H9 (cell line): ENCODE results near the gene DENND11. TPM values are rescaled to one million over a fixed set of nuclear protein-coding genes. Genes with fewer than 3 reads are reported as not detected.

Experiments used
- DNase-seq: peaks from one replicate; pipeline ENCODE4 v3.0.0-alpha.2; 2017
- H2AFZ ChIP-seq: one replicate; pipeline ENCODE4 v1.6.1; 2013; ENCODE audit warnings: mild to moderate bottlenecking, low read length, control low read depth, moderate library complexity
- H2AK5ac ChIP-seq: 2 replicates; pipeline ENCODE4 v1.6.1; 2013; ENCODE audit warnings: low read length, control low read depth, mixed read lengths; ENCODE audit not compliant: insufficient read length
- H2BK120ac ChIP-seq: one replicate; pipeline ENCODE4 v1.6.1; 2013; ENCODE audit warnings: low read depth, mild to moderate bottlenecking, low read length, control low read depth, inconsistent platforms; ENCODE audit not compliant: poor library complexity, severe bottlenecking
- H2BK12ac ChIP-seq: 2 replicates; pipeline ENCODE4 v1.6.1; 2013; ENCODE audit warnings: low read length, control low read depth, mixed read lengths, low read depth; ENCODE audit not compliant: insufficient read length
- H2BK15ac ChIP-seq: 2 replicates; pipeline ENCODE4 v1.6.1; 2013; ENCODE audit warnings: low read depth, low read length, control low read depth
- H2BK20ac ChIP-seq: one replicate; pipeline ENCODE4 v1.6.1; 2013; ENCODE audit warnings: low read depth, mild to moderate bottlenecking, low read length, control low read depth, inconsistent platforms; ENCODE audit not compliant: poor library complexity, severe bottlenecking
- H2BK5ac ChIP-seq: 2 replicates; pipeline ENCODE4 v1.6.1; 2013; ENCODE audit warnings: low read length, control low read depth, mixed read lengths; ENCODE audit not compliant: insufficient read length
- H3K14ac ChIP-seq: 2 replicates; pipeline ENCODE4 v1.6.1; 2013; ENCODE audit warnings: low read length, control low read depth; ENCODE audit not compliant: insufficient read depth
- H3K18ac ChIP-seq: 2 replicates; pipeline ENCODE4 v1.6.1; 2013; ENCODE audit warnings: low read depth, mild to moderate bottlenecking, mixed read lengths, low read length, control low read depth; ENCODE audit not compliant: insufficient read length
- H3K23ac ChIP-seq: 2 replicates; pipeline ENCODE4 v1.6.1; 2013; ENCODE audit warnings: low read length, control low read depth, mixed read lengths, low read depth; ENCODE audit not compliant: insufficient read length
- H3K23me2 ChIP-seq: 2 replicates; pipeline ENCODE4 v1.6.1; 2013; ENCODE audit warnings: low read depth, mild to moderate bottlenecking, mixed read lengths, low read length, control low read depth; ENCODE audit not compliant: insufficient read length, poor library complexity, severe bottlenecking
- H3K27ac ChIP-seq: 2 replicates; pipeline ENCODE4 v1.5.1; 2013; ENCODE audit warnings: low read length, control low read depth, mixed read lengths, low read depth; ENCODE audit not compliant: insufficient read length
- H3K27me3 ChIP-seq: 2 replicates; pipeline ENCODE4 v1.6.1; 2013; ENCODE audit warnings: low read length, control low read depth, inconsistent platforms; ENCODE audit not compliant: insufficient read depth
- H3K4ac ChIP-seq: 2 replicates; pipeline ENCODE4 v1.6.1; 2013; ENCODE audit warnings: low read depth, mild to moderate bottlenecking, control low read depth, inconsistent platforms, low read length, moderate library complexity
- H3K4me1 ChIP-seq: 2 replicates; pipeline ENCODE4 v1.6.1; 2013; ENCODE audit warnings: low read length, control low read depth, inconsistent platforms; ENCODE audit not compliant: insufficient read depth
- H3K4me2 ChIP-seq: 2 replicates; pipeline ENCODE4 v1.6.1; 2013; ENCODE audit warnings: low read length, control low read depth, mixed read lengths; ENCODE audit not compliant: insufficient read length, insufficient read depth
- H3K56ac ChIP-seq: 2 replicates; pipeline ENCODE4 v1.6.1; 2013; ENCODE audit warnings: low read depth, mild to moderate bottlenecking, mixed read lengths, low read length, control low read depth; ENCODE audit not compliant: insufficient read length
- H3K79me1 ChIP-seq: 2 replicates; pipeline ENCODE4 v1.6.1; 2013; ENCODE audit warnings: low read depth, mild to moderate bottlenecking, moderate library complexity, low read length, control low read depth, inconsistent platforms; ENCODE audit not compliant: insufficient read depth, poor library complexity, severe bottlenecking
- H3K79me2 ChIP-seq: 2 replicates; pipeline ENCODE4 v1.6.1; 2013; ENCODE audit warnings: low read length, control low read depth, inconsistent platforms; ENCODE audit not compliant: insufficient read depth
- H3K9ac ChIP-seq: 2 replicates; pipeline ENCODE4 v1.6.1; 2013; ENCODE audit warnings: low read length, control low read depth, mixed read lengths; ENCODE audit not compliant: insufficient read length; ENCODE audit errors: extremely low read depth
- H3K9me3 ChIP-seq: one replicate; pipeline ENCODE4 v1.6.1; 2013; ENCODE audit warnings: low read depth, low read length, inconsistent platforms; ENCODE audit not compliant: control insufficient read depth
- H3T11ph ChIP-seq: one replicate; pipeline ENCODE4 v1.6.1; 2013; ENCODE audit warnings: mild to moderate bottlenecking, low read length, control low read depth, inconsistent platforms
- H4K20me1 ChIP-seq: one replicate; pipeline ENCODE4 v1.6.1; 2013; ENCODE audit not compliant: control insufficient read depth, insufficient read length, insufficient read depth
- H4K5ac ChIP-seq: 2 replicates; pipeline ENCODE4 v1.6.1; 2013; ENCODE audit warnings: low read depth, mild to moderate bottlenecking, mixed read lengths, low read length, control low read depth; ENCODE audit not compliant: insufficient read length
- H4K8ac ChIP-seq: replicated peaks from 2 replicates; pipeline ENCODE4 v1.6.1; 2013; ENCODE audit warnings: low read length, control low read depth, mixed read lengths, low read depth; ENCODE audit not compliant: insufficient read length
- H4K91ac ChIP-seq: 2 replicates; pipeline ENCODE4 v1.6.1; 2013; ENCODE audit warnings: low read depth, mild to moderate bottlenecking, moderate library complexity, mixed read lengths, low read length, control low read depth; ENCODE audit not compliant: insufficient read length
- H3K27ac Mint-ChIP-seq, 3 experiments: 2 replicates in 2 of 3; 3 replicates in 1 of 3; pipeline ENCODE4 v1.8.0; 2020 to 2021; ENCODE audit warnings: mixed read lengths in 3 of 3, mild to moderate bottlenecking in 1 of 3, moderate library complexity in 1 of 3
- H3K27me3 Mint-ChIP-seq: 2 replicates; pipeline ENCODE4 v1.8.0; 2021; ENCODE audit warnings: low read depth, mild to moderate bottlenecking, moderate library complexity, mixed read lengths
- H3K36me3 Mint-ChIP-seq, 3 experiments: 2 replicates in 2 of 3; 3 replicates in 1 of 3; pipeline ENCODE4 v1.8.0; 2020 to 2021; ENCODE audit warnings: low read depth in 3 of 3, mixed read lengths in 3 of 3; ENCODE audit not compliant: insufficient read depth in 1 of 3
- H3K4me1 Mint-ChIP-seq, 2 experiments: 2 replicates each; pipeline ENCODE4 v1.8.0; 2020; ENCODE audit warnings: mixed read lengths in 2 of 2
- H3K4me3 Mint-ChIP-seq, 2 experiments: 2 replicates in 1 of 2; 3 replicates in 1 of 2; pipeline ENCODE4 v1.8.0; 2020 to 2021; ENCODE audit warnings: mild to moderate bottlenecking in 2 of 2, mixed read lengths in 2 of 2, moderate library complexity in 1 of 2
- H3K9me3 Mint-ChIP-seq, 2 experiments: 2 replicates in 1 of 2; 3 replicates in 1 of 2; pipeline ENCODE4 v1.8.0; 2020; ENCODE audit warnings: mild to moderate bottlenecking in 2 of 2, mixed read lengths in 2 of 2, moderate library complexity in 1 of 2
- WGBS: extraction: QIAGEN DNeasy Blood & Tissue Kit; methylation state at CpG from one replicate; pipeline ENCODE4 v1.1.7; 2013; ENCODE audit warnings: missing lambda C conversion rate, low lambda C conversion rate, mixed read lengths; ENCODE audit not compliant: insufficient read length; ENCODE audit errors: extremely low coverage; 5-methylcytosine and 5-hydroxymethylcytosine counted together
- total RNA-seq: library from RNA; stranded (reverse); gene quantifications from 2 replicates; pipeline ENCODE4 v1.2.1, GENCODE V29; 2021
- TF ChIP-seq, protein P1 (sequence below): fragments of 200-600 bp; sonication (generic); conservative IDR thresholded peaks from 3 replicates; pipeline ENCODE4 v1.8.0; 2021; ENCODE audit warnings: antibody characterized with exemption, mild to moderate bottlenecking

Gene DENND11
- total RNA-seq, 1 experiment from 2014 or later: 21.9 TPM

DNA sequence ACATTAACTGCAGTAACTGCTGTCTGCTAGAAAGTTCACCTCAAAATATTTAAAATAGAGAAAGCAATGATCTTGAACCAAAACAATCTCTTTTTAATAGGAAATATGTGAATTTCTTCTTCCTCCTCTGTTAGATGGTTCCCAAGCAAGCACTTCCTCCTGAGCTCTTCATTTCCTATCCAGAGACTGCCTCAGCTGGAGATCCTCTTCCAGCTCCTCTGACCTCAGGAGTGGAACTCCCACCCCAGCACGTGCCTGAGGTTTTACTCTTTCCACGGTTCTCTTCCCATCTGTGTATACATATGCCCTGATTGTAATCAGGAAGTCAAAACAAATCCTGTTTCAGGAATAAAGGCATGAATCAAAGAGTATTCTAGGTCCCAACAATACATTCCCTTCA, 5.6 kb downstream of the DENND11 start:
- H3K4me3 Mint-ChIP-seq: no peak overlapping the region
- WGBS: no CpG with 5 or more reads among the region's 2 CpGs

More for the DNA sequence above, 5.6 kb downstream of the DENND11 start:
- no peak overlapping the region for H3K56ac ChIP-seq
- no peak overlapping the region for H2BK20ac ChIP-seq
- peaks cover 2% of the 10 kb centered on the region for H3K27me3 Mint-ChIP-seq
- no peak overlapping the region for H3K14ac ChIP-seq
- H3K79me2 ChIP-seq: no peaks in the 10 kb centered on the region
- no peak overlapping the region for H3K9ac ChIP-seq
- no peak overlapping the region for H2BK5ac ChIP-seq
- no peak overlapping the region for H2AFZ ChIP-seq
- no peak overlapping the region for H3K23ac ChIP-seq
- H3K4ac ChIP-seq: no peak overlapping the region
- H3K27me3 ChIP-seq: no peaks in the 10 kb centered on the region
- H3K18ac ChIP-seq: no peak overlapping the region
- no peak overlapping the region for H4K5ac ChIP-seq
- H3T11ph ChIP-seq: no peak overlapping the region
- peak overlapping the region in 1 of 3 experiments; percentile 11; a peak in 2 of 7 replicates for H3K27ac Mint-ChIP-seq
- H4K8ac ChIP-seq: no peak overlapping the region
- no peak overlapping the region for H4K91ac ChIP-seq
- H3K23me2 ChIP-seq: peaks cover 5% of the 10 kb centered on the region
- no peak for DNase-seq
- peaks cover 5% of the 10 kb centered on the region for H3K4me1 ChIP-seq
- H2AK5ac ChIP-seq: no peak overlapping the region
- no peaks in the 10 kb centered on the region for H3K9me3 Mint-ChIP-seq
- 0 out of 7 replicates have a peak, but pooled peaks cover 0 to 3% (median 0%) of the 10 kb centered on the region in 3 experiments for H3K36me3 Mint-ChIP-seq
- H2BK12ac ChIP-seq: no peak overlapping the region
- H3K27ac ChIP-seq: no peak overlapping the region
- peaks cover 64 to 66% of the 10 kb centered on the region in 2 experiments for H3K4me1 Mint-ChIP-seq
- no peak overlapping the region for H3K4me2 ChIP-seq
- H4K20me1 ChIP-seq: no peaks in the 10 kb centered on the region
- H3K79me1 ChIP-seq: peaks cover 3% of the 10 kb centered on the region
- H2BK15ac ChIP-seq: no peak overlapping the region
- H2BK120ac ChIP-seq: no peak overlapping the region
- TF ChIP-seq, protein P1, sequence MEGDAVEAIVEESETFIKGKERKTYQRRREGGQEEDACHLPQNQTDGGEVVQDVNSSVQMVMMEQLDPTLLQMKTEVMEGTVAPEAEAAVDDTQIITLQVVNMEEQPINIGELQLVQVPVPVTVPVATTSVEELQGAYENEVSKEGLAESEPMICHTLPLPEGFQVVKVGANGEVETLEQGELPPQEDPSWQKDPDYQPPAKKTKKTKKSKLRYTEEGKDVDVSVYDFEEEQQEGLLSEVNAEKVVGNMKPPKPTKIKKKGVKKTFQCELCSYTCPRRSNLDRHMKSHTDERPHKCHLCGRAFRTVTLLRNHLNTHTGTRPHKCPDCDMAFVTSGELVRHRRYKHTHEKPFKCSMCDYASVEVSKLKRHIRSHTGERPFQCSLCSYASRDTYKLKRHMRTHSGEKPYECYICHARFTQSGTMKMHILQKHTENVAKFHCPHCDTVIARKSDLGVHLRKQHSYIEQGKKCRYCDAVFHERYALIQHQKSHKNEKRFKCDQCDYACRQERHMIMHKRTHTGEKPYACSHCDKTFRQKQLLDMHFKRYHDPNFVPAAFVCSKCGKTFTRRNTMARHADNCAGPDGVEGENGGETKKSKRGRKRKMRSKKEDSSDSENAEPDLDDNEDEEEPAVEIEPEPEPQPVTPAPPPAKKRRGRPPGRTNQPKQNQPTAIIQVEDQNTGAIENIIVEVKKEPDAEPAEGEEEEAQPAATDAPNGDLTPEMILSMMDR: no peak
- H3K9me3 ChIP-seq: no peaks in the 10 kb centered on the region
